ENCODE data around the gene OR8D1.

The OR8D1 gene

GRCh38 chr11:124313849-124314248 lies at the start of gene OR8D1:
Gene OR8D1, minus strand, starts transcription at chr11:124313949. Its CDS starts 3,183 bp downstream, at chr11:124310766.
- no peak for DNase-seq

GRCh38 chr11:124359566-124359965 lies 45.8 kb upstream of the OR8D1 start:
- DNase-seq: no peak

DNA sequence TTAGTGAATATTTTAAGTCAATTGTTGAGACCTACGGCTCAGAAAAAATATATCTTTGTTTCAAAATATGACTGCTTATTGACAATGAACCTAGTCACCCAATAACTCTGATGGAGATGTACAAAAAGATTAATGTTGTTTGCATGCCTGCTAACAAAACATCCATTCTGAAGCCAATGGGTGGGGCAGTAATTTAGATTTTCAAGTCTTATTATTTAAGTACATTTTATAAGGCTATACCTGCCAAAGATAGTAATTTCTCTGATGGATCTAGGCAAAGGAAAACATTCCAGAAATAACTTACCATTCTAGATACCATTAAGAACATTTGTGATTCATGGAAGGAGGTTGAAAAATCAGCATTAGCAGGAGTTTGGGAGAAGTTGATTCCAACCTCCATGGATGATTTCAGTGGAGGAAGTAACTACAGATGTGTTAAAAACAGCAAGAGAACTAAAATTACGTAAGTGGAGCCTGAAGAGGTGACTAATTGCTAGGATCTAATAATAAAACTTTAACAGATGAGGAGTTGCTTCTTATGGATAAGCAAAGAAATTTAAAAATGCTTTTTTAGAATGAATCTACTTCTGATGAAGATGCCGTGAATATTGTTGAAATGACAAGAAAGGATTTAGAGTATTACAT lies 32.7 kb upstream of the OR8D1 start:
- DNase-seq: no peak

GRCh38 chr11:124344346-124344745 lies 30.6 kb upstream of the OR8D1 start:
- no peak for DNase-seq

DNA sequence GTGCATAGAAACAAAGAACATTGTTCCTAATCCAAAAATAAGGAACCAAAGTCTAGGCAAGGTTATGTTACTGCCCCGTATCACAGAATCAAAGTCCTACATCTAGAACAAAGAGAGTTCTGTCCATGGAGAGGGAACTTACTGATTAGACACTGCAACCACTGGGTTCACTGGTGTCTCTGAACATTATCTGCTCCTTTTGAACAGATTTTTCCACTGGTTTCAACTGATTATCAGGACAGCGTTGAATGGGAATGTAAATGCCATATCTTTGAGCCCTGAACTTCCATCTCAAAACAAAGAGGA lies 26.3 kb upstream of the OR8D1 start:
- no peak for DNase-seq

DNA sequence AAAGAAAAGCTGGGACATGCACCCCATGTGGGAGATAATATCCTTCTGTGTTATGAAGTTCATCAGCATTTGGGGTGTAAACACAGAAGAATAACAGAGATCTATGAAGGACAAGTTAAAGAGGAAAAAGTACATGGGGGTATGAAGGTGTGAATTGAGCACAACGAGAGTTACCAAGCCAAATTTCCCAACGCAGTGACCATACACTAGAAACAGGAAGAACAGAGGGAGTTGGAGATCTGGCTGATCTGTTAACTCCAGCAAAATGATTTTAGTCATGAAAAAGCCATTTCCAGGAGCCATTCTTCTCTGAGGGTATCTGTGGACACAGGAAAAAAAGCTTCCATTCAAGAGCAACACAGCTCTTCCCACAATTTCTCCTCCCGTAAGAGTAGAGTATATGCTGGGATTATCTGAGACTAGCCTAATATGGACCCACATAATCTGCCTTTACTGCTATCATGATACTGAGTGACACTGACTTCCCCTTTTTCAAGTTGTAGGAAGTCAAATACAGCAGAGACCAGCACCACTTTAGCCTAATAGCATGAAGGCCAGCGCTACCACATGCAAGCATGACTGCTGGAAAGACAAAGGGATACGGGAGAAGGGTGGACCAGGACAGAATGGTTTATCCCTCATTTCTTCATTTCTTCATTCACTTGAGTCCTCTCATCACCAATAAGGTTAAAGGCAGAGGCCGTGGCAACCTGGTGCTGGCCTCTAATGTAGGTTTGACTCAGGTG lies 25.8 kb upstream of the OR8D1 start:
- DNase-seq: no peak

- DNase-seq: no peak
These were observed 18.1 kb upstream of the OR8D1 start for GRCh38 chr11:124331873-124332272.

DNA sequence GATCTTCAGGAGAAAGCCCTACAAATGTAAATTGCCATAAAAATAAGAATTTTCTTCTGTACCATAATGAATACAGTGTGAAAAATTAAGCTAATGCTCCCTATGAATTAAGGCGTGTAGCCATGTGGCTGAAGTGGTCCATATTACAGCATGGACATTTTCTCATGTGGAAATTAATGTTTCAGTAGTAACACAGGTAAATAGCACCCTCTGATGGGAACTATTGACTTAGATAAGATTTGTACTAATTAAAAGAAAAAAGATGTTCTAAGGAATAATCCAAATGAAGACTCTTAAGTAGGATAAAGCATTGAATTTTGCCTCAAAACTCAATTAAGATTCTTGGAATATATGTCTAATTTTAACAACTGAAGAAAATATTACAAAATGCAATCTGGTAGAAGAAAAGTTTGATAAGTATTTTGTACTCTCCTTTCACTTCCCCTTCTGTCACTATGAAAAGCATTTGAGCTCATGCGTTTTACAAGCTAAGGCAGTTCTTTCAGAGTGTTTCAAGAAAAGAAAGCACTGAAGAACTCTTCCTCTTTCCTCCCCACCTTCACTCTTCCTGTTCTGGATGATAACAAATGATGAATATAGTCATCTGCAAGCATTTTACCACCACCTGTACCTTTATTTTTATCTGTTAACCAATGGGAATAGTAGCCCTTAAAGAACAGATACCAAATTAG lies 16.2 kb upstream of the OR8D1 start:
- DNase-seq: no peak

DNA sequence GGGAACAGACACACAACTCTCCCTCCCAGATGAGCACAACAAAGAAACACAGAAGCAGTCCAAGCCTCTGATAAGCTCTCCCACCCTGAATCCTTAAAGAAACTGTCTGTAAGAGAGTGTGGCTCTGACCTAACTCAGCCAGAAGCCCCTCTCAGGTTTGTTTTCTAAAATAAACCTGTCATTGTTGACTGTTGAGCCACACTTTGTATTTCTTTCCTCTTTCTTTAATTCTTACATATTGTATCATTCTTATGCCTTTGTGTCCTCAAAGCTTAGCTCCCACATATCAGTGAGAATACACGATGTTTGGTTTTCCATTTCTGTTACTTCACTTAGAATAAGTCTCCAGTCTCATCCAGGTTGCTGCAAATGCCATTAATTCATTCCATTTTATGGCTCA lies 14.0 kb upstream of the OR8D1 start:
- no peak for DNase-seq

- DNase-seq: no peak
These were observed 8.6 kb upstream of the OR8D1 start for GRCh38 chr11:124322356-124322755.

GRCh38 chr11:124320097-124320496 lies 6.3 kb upstream of the OR8D1 start, which contains the start of gene OR8D2:
Gene OR8D2, minus strand, starts transcription at chr11:124320197. Its CDS starts 0 bp downstream, at chr11:124320197.
- no peak for DNase-seq

GRCh38 chr11:124315052-124315451 lies 1.3 kb upstream of the OR8D1 start:
- no peak for DNase-seq

DNA sequence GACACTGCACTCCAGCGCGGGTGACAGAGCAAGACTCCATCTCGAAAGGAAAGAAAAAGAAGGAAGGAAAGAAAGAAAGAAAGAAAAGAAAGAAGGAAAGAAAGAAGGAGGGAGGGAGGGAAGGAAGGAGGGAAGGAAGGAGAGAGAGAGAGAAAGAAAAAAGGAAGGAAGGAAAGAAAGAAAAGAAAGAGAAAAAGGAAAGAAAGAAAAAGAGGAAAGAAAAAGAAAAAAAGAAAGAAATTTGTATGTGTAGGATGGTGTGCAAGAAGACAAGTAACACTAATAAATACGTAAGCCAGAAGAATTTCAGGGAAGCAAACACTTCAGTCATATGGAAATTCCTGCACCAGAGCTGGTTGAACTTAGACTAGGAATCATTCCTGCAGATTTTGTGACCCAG lies 618 bp downstream of the OR8D1 start:
- DNase-seq: no peak

DNA sequence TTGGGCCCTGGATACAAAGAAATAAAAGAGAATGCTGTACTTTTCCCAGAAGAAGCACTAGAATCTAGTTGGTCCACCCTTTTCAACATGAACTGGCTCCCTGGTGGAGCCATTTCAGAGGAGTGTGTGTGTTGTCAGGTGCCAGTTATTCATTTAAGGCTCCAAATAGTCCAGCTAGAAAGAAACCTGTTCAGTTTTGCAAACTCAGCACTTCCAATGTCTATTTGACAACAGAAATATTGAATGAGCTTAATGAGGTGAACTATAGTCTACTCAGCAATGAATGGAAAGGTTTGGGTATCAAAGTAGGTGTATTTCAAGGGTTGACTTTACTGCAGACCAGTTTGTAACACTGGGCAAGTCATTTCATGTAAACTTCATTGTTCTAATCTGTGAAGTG lies 2.1 kb downstream of the OR8D1 start:
- no peak for DNase-seq

DNA sequence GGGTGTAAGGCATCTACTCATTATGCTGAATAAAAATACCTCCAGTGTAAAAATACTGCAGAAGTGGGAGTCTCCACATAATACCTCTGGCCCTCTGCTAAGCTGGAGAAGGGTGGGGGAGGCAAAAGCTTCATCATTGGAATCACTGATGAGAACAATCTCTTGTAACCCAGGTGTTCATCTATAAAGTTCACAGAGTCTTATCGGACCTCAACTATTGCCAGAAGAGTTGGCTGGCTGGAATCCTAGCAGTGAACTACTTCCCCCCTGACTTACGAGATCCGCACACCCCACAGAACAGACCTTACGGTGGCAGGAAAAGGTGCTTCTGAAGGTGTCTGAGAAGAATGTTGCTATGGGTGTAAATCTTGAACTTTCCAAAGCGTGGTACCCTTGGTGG lies 2.5 kb downstream of the OR8D1 start:
- no peak for DNase-seq

GRCh38 chr11:124310721-124311120 lies 3.0 kb downstream of the OR8D1 start:
- DNase-seq: no peak

- no peak for DNase-seq
These were observed 6.7 kb downstream of the OR8D1 start for GRCh38 chr11:124307093-124307492.

DNA sequence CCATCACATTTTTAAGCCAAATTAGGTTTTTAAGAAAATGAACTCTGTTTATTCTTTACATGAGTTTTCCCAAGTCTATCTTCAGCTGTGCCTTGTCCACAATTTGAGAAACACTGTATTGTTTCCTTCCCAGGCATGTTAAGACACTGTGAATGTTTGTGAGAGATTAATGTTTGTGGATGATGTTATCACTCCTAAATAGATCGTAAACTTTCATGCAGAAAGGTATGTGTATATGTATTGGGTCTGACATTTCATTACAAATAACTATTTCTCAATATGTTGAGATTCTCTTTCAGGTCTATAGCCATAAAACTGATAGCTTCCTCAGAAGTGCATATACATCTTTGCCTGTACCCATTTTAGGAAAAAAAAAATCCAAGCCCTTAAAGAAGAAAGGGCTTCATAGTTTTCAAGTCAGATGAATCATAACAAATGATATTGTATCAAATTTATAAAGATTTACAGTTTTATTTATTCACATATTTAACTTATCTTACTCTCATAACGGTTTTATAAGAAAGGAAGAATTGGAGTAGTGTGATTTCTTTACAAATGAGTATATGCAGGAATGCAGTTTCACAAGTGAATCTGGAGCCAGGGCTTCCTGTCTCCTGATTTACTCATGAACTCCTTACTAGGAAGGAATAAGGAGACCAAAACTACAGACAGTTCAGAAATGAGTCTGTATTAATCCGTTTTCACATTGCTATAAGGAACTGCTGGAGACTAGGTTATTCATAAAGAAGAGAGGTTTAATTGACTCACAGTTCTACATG lies 11.2 kb downstream of the OR8D1 start:
- DNase-seq: no peak

GRCh38 chr11:124301548-124301947 lies 12.2 kb downstream of the OR8D1 start:
- no peak for DNase-seq

GRCh38 chr11:124297921-124298320 lies 15.8 kb downstream of the OR8D1 start:
- DNase-seq: no peak

GRCh38 chr11:124296016-124296415 lies 17.7 kb downstream of the OR8D1 start:
- no peak for DNase-seq

DNA sequence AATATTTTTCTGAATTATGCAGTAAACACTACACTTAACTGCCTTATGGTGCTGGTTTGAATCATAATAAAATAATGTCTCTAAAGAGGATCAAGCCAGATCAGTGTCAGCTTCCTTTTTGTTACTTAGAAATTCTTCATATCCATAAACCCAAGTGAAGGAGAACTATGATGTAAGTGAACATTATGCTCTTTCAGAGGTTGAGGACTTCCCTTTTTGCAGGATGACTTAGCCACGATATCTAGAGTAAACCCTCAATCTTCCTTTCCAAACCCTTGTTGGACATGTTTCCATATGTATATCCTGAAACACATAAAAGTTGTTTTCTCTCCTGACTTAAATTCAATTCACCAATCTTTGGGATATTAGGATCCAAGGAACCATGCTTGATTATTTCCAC lies 19.1 kb downstream of the OR8D1 start:
- DNase-seq: no peak

GRCh38 chr11:124285610-124286344 lies 28.0 kb downstream of the OR8D1 start:
- DNase-seq: no peak
